WI38 (cell line): ENCODE measurements around the gene CRX.

Experiments
- H3K4me3 ChIP-seq: 2 replicates; pipeline ENCODE4 v1.5.1; 2011; ENCODE audit warnings: low read depth, mild to moderate bottlenecking, control low read depth, low read length
- CTCF ChIP-seq: IDR thresholded peaks from 2 replicates; pipeline ENCODE4 v1.5.1; 2012; ENCODE audit warnings: low read depth, mild to moderate bottlenecking, control low read depth, low read length

CRX gene

GRCh38 chr19:47832723-47833122 is 11.0 kb downstream of the CRX start:
- H3K4me3 ChIP-seq = no peak overlapping the region
- TF ChIP-seq CTCF = no peak

- H3K4me3 ChIP-seq = no peak overlapping the region
- no peak for TF ChIP-seq CTCF
Observed at GRCh38 chr19:47836038-47836437, 14.3 kb downstream of the CRX start.

GRCh38 chr19:47839411-47839810 is 17.7 kb downstream of the CRX start:
- TF ChIP-seq CTCF = no peak
- no peak overlapping the region for H3K4me3 ChIP-seq

- H3K4me3 ChIP-seq = no peak overlapping the region
- TF ChIP-seq CTCF = no peak
Observed at GRCh38 chr19:47839913-47840312, 18.2 kb downstream of the CRX start.

GRCh38 chr19:47842941-47843340 is 21.2 kb downstream of the CRX start:
- TF ChIP-seq CTCF = no peak
- H3K4me3 ChIP-seq = no peak overlapping the region

GRCh38 chr19:47848425-47848822 is 26.7 kb downstream of the CRX start:
- H3K4me3 ChIP-seq = no peak overlapping the region
- no peak for TF ChIP-seq CTCF

- no peak overlapping the region for H3K4me3 ChIP-seq
- TF ChIP-seq CTCF = peak; percentile 41
Observed at GRCh38 chr19:47848823-47849473, 27.2 kb downstream of the CRX start.
